ENCODE results near the gene CCDC198.

DNA sequence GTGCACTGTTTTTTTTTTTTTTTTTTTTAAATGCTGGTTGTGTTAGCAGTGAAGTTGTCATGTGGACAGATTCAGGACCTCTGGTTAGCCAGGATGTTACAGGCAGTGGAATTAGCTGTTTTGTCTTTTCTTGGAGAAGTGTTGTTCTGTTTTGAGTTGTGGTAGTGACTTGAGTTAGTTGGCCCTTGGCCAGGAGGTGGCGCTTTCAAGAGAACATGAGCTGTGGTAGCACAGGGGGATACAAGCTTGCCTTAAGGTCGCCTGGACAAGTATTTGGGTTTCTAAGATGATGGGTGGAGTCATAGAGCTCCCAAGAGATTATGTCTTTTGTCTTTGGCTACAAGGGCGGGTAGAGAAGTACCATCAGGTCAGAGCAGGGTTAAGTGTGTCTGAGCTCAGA is 33.3 kb upstream of the CCDC198 start:
- TF ChIP-seq POLR2AphosphoS5 (IDR thresholded peaks at IDR 0.05) (no peak), POLR2A (IDR thresholded peaks at IDR 0.05) (no peak), EP300 (IDR thresholded peaks at IDR 0.05) (no peak)
- TF ChIP-seq, protein P1, sequence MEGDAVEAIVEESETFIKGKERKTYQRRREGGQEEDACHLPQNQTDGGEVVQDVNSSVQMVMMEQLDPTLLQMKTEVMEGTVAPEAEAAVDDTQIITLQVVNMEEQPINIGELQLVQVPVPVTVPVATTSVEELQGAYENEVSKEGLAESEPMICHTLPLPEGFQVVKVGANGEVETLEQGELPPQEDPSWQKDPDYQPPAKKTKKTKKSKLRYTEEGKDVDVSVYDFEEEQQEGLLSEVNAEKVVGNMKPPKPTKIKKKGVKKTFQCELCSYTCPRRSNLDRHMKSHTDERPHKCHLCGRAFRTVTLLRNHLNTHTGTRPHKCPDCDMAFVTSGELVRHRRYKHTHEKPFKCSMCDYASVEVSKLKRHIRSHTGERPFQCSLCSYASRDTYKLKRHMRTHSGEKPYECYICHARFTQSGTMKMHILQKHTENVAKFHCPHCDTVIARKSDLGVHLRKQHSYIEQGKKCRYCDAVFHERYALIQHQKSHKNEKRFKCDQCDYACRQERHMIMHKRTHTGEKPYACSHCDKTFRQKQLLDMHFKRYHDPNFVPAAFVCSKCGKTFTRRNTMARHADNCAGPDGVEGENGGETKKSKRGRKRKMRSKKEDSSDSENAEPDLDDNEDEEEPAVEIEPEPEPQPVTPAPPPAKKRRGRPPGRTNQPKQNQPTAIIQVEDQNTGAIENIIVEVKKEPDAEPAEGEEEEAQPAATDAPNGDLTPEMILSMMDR (IDR thresholded peaks at IDR 0.05): no peak
